GM18526 (cell line): ENCODE results near the gene MMP10.

Source experiments
- POLR2A ChIP-seq: IDR thresholded peaks from 3 replicates; pipeline ENCODE4 v1.6.1; 2011; ENCODE audit not compliant: insufficient read length; ENCODE audit errors: extremely low read depth

MMP10 gene

DNA sequence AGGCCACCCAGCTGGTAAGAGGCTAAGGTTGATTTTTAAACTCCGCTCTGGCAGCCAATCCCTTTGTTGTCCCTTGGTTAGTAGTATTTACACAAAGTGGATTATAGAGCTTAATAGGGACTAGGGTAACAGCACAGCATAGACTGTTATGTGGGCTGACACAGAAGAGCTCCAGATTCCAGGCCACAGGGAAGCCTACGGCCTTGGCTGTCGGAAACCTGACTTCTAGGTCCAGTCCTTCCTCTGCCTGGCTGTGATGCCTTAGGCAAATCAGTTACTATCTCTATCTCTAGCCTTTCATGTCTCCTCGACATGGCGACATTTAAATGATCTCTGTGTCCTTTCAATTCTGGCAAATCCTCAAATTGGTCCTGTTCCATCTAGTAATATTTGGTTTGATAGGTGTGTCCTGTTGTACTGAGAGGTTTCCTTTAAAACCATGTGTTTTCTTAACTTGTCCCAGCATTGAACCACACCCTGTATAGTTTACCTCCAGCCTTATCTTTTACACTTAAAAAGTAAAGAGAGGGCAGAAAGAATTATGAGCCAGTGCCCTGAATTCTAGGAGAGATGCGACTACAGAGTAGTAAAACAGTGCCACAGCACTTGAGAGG, 13.4 kb upstream of the MMP10 start:
- no peak for TF ChIP-seq POLR2A

DNA sequence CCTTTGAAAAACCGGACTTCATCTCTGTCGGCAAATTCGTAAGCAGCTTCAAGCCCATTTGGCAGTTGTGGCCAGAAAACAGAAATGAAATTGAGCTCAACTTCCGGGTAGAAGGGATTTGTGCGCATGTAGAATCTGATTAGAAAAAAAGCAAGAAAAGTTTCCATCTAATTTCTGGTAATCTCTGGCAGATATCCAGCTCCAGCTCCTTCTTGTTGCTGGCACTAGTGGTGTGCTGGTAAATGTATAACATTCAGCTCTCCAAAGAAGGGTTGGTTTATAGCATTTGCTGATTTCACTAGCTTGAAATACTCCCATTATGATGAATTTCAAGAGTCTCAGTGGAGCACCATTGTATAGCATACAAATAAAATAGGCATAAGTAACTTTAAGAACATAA, 12.2 kb upstream of the MMP10 start:
- TF ChIP-seq POLR2A, result no peak

DNA sequence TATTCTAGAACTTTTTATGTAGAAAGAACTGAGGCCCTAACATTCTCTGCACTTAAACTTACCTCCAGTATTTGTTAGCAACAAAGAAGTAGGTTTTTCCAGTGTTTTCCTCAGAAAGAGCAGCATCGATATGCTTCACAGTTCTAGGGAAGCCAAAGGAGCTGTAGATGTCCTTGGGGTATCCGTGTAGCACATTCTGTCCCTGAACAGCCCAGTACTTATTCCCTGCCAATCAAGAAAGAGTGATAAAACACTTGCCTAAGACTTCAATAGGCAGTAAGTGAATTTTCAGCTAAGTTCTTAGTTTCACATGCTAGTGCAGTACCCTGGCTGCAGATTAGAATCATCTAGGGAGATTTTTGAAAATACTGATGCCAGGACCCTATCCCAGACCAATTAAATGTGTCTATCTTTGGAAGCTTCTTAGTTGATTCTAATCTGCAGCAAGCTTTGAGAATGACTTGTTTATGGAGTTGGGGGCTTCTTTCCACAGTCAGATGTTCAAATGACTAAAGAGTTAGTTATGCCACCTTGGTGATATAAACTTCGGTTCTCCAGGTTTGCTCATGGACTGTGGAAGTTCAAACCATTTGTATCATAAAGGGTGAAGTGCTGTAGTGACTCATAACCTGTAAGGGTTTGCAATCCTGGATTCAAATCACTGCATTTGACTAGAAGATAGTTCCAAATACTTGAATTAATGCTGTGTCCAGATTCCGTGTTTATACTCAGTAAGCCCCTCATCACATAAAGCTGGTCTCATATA, 11.0 kb upstream of the MMP10 start:
- TF ChIP-seq POLR2A, result no peak

DNA sequence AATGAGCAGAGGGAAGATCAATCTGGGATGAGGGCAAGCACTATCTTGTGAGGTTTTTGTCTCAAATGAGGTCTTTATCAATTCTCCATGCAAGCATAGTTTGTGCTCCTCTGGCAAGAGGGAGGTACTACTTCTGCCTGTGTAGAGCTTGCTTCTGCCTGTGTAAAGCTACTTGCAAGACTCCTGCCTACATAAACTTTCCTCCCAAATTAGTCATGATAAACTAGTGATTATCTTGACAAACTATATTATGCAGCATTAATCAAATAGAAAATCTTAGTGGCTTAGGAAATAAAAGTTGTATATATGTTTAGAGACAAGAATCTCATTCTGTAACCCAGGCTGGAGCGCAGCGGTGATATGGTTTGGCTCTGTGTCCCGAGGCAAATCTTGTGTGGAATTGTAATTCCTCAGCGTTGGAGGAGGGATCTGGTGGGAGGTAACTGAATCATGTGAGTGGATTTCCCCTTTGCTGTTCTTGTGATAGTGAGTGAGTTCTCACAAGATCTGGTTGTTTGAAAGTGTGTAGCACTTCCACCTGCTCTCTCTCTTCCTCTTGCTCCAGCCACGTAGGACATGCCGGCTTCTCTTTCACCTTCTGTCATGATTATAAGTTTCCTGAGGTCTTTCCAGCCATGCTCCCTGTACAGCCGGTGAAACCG, 8.0 kb upstream of the MMP10 start:
- TF ChIP-seq POLR2A, result no peak

- TF ChIP-seq POLR2A, result no peak
Measured at GRCh38 chr11:102784380-102784779, 4.0 kb upstream of the MMP10 start.

- TF ChIP-seq POLR2A, result no peak
Measured at GRCh38 chr11:102783720-102784119, 3.3 kb upstream of the MMP10 start.

- no peak for TF ChIP-seq POLR2A
Measured at GRCh38 chr11:102783016-102783415, 2.6 kb upstream of the MMP10 start.

DNA sequence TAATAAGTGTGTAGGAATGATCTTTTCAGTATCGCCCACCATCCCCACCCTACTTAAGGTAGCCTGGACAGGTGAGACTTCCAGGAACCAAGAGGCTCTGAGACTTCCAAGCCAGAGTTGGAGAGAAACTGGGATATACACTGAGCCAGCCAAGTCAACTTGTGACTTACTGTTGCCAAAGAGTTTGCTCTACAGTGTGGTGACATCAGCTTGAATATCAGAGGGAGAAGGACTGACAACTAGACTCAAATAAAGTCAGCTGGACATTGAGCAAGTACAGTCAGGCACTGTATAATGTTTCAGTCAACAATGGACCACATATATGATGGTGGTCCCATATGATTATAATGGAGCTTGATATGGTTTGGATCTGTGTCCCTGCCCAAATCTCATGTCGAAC, 1.2 kb upstream of the MMP10 start:
- TF ChIP-seq POLR2A, result no peak

DNA sequence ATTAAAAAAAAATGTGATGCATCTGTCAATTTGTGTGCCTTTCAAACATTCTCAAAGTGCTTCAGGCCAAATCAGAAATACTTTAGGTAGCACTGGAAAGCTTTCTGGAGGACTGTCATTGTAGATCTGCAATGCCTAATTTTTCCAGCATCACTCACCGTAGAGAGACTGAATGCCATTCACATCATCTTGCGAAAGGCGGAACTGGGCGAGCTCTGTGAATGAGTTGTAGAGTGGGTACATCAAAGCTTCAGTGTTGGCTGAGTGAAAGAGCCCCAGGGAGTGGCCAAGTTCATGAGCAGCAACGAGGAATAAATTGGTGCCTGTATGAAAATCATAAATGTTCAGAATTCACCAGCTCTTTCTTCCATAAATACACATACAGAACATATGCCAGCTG, 4.0 kb downstream of the MMP10 start:
- no peak for TF ChIP-seq POLR2A

- TF ChIP-seq POLR2A, result no peak
Measured at GRCh38 chr11:102773386-102773785, 7.0 kb downstream of the MMP10 start.

- no peak for TF ChIP-seq POLR2A
Measured at GRCh38 chr11:102771351-102771750, 9.1 kb downstream of the MMP10 start.

DNA sequence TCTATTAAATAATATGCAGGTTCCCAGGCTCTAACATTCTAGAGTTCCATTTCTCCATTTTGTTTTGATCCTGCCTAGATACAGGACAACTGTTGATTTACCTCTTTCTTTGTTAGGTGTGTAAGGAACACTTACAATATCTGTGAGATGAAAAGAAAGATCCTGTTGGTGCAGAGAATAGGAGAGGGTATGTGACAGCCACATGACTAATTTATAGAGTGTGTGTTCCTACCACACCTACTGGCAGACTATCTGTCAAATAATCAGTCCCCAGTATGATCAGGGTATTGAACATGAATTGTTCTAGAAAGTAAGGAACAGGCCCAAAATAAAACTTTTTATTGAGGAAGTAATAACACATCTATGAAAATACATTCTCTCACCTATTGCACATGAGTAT, 10.2 kb downstream of the MMP10 start:
- no peak for TF ChIP-seq POLR2A

GRCh38 chr11:102767800-102768199, 12.6 kb downstream of the MMP10 start:
- no peak for TF ChIP-seq POLR2A

DNA sequence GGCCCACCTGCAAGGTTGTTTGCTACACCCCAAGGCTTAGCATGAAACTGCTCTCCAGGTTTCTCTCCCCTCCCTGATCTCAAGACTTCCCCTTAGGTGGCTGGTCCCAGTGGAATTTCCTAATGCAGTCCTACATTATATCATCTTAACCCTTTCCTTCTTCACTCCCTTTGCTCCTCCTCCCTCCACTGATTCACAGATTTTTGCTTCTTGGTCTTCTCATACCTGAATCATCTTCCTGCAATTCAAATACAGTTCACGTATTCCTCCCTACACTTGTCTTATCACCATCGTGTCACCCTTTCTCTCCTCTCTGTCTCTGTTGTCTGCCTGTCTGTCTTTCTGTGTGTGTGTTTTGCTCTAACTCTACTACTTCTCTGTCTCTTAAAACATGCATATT, 17.0 kb downstream of the MMP10 start:
- no peak for TF ChIP-seq POLR2A

GRCh38 chr11:102762361-102762767, 18.1 kb downstream of the MMP10 start:
- no peak for TF ChIP-seq POLR2A

- no peak for TF ChIP-seq POLR2A
Measured at GRCh38 chr11:102761646-102762238, 18.7 kb downstream of the MMP10 start.
